Adipocyte (in vitro differentiated cells): ENCODE measurements around the gene CDK14.
A peak's percentile ranks its signal among the peaks of the same experiment; 100 is the strongest.
"Not testable (repeated sequence)": the region's sequence is repeated elsewhere in the genome, so short reads cannot be mapped to it uniquely, and the experiment has no call there.

ENCODE experiments used
- DNase-seq: peaks from one replicate; pipeline ENCODE4 v3.0.0-alpha.2; 2015; ENCODE audit warnings: low read depth
- H3K27me3 ChIP-seq: replicated peaks from 2 replicates; pipeline ENCODE4 v1.7.0; 2013; ENCODE audit warnings: mild to moderate bottlenecking, low read length, moderate library complexity; ENCODE audit not compliant: control insufficient read depth, insufficient read depth
- H3K36me3 ChIP-seq: 2 replicates; pipeline ENCODE4 v1.7.0; 2013; ENCODE audit warnings: low read length, mild to moderate bottlenecking, moderate library complexity; ENCODE audit not compliant: control insufficient read depth, insufficient read depth, severe bottlenecking
- H3K4me1 ChIP-seq: 2 replicates; pipeline ENCODE4 v1.7.0; 2013; ENCODE audit warnings: mild to moderate bottlenecking, low read length, moderate library complexity; ENCODE audit not compliant: control insufficient read depth, insufficient read depth
- H3K4me3 ChIP-seq: 2 replicates; pipeline ENCODE4 v1.7.0; 2013; ENCODE audit warnings: mild to moderate bottlenecking, low read length, moderate library complexity
- H3K9ac ChIP-seq: 2 replicates; pipeline ENCODE4 v1.7.0; 2013; ENCODE audit warnings: mild to moderate bottlenecking, low read length, moderate library complexity
- H3K9me3 ChIP-seq: 2 replicates; pipeline ENCODE4 v1.7.0; 2013; ENCODE audit warnings: mild to moderate bottlenecking, low read length, moderate library complexity; ENCODE audit not compliant: control insufficient read depth

CDK14 gene

DNA sequence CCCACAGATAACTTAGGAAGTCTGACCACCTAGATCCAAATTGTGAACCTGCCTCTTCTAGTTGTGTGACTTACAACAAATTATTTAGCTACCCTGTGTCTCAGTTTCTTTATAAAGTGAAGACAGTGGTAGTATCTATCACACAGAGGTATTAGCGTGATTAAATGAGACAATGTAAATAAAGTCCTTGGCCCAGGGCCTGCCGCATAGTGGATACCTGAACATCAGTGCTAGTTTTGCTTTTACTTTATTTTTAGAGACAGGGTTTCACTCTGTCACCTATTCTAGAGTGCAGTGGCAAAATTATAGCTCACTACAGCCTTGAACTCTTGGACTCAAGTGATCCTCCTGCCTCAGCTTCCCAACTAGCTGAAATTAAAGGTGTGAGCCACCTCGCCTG lies 177.1 kb downstream of the CDK14 start:
- H3K36me3 ChIP-seq, result no peaks in the 10 kb centered on the region
- H3K4me3 ChIP-seq, result no peak overlapping the region
- H3K9ac ChIP-seq, result no peak overlapping the region
- H3K27me3 ChIP-seq, result no peaks in the 10 kb centered on the region
- peaks cover 5% of the 10 kb centered on the region for H3K9me3 ChIP-seq
- DNase-seq, result no peak
- H3K4me1 ChIP-seq, result peaks cover 10% of the 10 kb centered on the region

- no peak overlapping the region for H3K9ac ChIP-seq
- no peak overlapping the region for H3K4me3 ChIP-seq
These were observed 178.6 kb downstream of the CDK14 start for GRCh38 chr7:90774706-90775105.

DNA sequence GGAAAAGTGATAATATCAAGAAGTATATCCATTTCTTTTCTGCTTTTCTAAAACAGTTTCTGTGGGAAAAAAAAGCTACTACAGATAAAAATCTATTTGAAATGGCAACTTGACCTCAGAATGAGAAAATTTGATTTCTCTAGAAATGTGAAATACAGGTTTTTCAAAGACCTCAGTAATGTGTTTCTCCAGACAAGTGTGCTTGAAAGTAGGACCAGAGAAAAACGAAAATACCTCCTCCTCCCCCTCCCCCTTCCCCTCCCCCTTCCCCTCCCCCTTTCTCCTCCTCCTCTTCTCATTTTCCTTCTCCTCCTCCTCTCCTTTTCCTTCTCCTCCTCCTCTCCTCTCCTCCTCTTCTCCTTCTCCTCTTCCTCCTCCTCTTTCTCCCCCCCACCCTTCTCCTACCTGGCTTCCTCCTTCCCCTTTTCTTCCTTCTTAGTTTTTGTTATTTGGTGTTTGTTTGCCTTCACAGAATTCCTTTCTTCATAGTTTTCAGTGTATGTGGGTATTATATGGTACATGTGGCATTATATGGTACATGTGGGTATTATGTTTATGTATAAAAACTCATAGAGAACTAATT lies 179.4 kb downstream of the CDK14 start:
- H3K4me3 ChIP-seq, result no peak overlapping the region
- no peaks in the 10 kb centered on the region for H3K36me3 ChIP-seq
- no peak for DNase-seq
- H3K4me1 ChIP-seq, result peaks cover 10% of the 10 kb centered on the region
- no peak overlapping the region for H3K9ac ChIP-seq
- H3K27me3 ChIP-seq, result no peaks in the 10 kb centered on the region
- peaks cover 5% of the 10 kb centered on the region for H3K9me3 ChIP-seq

More at GRCh38 chr7:90774706-90775105, 178.6 kb downstream of the CDK14 start:
- Histone ChIP-seq H3K36me3 (no peaks in the 10 kb centered on the region), H3K9me3 (peaks cover 5% of the 10 kb centered on the region), H3K4me1 (peaks cover 10% of the 10 kb centered on the region), H3K27me3 (no peaks in the 10 kb centered on the region)
- no peak for DNase-seq

GRCh38 chr7:90777041-90777440 lies 180.9 kb downstream of the CDK14 start:
- no peaks in the 10 kb centered on the region for H3K36me3 ChIP-seq
- H3K9ac ChIP-seq, result no peak overlapping the region
- H3K4me3 ChIP-seq, result no peak overlapping the region
- no peak for DNase-seq
- H3K9me3 ChIP-seq, result no peaks in the 10 kb centered on the region
- H3K4me1 ChIP-seq, result peaks cover 4% of the 10 kb centered on the region
- H3K27me3 ChIP-seq, result no peaks in the 10 kb centered on the region

- peaks cover 4% of the 10 kb centered on the region for H3K4me1 ChIP-seq
These were observed 181.3 kb downstream of the CDK14 start for GRCh38 chr7:90777465-90777864.

DNA sequence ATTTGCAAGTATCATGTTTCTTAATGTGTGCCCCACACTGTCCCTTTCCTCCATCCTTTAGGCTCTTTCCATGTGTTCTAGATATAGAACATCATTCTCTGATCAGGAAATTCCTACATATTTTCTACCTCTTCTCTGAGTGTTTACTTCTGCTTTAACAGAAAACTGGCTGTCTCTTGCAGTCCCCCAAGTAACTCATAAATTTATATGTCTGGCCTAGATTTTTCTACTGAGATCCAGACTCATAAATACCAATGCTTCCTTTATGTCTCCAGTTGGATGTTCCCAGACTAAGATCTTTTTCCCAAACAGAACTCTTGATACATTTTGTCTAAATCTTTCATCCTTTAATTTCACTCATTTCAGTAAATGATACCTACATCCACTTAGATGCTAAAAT lies 181.8 kb downstream of the CDK14 start:
- Histone ChIP-seq H3K4me1 (peaks cover 4% of the 10 kb centered on the region), H3K9me3 (no peaks in the 10 kb centered on the region), H3K9ac (no peak overlapping the region), H3K4me3 (no peak overlapping the region), H3K36me3 (no peaks in the 10 kb centered on the region), H3K27me3 (no peaks in the 10 kb centered on the region)
- no peak for DNase-seq

More at GRCh38 chr7:90777465-90777864, 181.3 kb downstream of the CDK14 start:
- Histone ChIP-seq H3K27me3 (no peaks in the 10 kb centered on the region), H3K9ac (no peak overlapping the region), H3K4me3 (no peak overlapping the region), H3K9me3 (no peaks in the 10 kb centered on the region), H3K36me3 (no peaks in the 10 kb centered on the region)
- DNase-seq, result no peak

DNA sequence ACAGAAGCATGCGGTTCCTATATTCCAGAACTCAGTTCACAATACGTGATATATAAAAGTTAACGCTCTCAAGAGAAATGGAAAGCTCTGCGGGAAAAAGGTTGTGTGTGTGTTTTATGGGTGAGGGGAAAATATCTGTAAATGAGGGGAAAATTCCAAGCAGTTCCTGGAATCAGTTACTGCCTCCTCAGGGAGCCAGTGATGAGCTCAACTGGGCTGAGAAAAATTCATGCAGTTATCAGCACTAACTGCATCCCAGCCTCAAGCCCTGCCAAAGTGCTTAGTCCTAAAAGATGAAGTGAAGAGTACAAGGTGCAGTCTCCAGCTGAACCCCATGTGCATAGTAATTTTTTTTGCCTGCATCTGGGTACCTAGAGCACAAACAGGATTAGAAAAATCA lies 191.9 kb downstream of the CDK14 start:
- Histone ChIP-seq H3K9me3 (no peaks in the 10 kb centered on the region), H3K9ac (peak overlapping the region; percentile 39), H3K4me1 (peaks cover 16% of the 10 kb centered on the region), H3K27me3 (no peaks in the 10 kb centered on the region), H3K4me3 (peak overlapping the region; percentile 69), H3K36me3 (peaks cover 3% of the 10 kb centered on the region)
- peak; percentile 7 for DNase-seq

DNA sequence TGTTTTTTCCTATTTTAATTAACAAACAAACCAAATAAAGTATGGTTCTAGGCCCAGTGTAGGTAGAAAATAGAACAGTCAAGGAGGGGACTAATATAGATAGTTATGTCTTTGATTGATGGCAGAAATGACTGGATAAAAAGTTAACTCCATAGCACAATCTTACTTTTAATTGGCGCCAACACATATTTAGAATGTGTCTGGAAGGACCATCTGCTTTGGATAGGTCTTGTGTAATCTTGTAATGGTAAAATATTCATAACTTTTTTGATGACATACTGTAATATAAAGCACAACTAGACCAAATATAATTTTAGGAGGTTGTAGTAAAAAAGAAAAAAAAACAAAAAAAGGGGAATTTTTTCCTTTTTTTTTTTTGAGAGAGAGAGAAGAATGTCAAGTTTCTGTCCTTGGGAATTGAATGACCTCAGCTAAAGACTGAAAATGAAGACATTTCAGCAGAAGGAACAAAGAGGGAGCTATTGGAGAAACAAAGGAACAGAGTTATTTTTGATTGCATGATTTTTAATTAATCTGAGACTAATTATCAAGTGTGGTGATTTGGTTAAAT lies 193.7 kb downstream of the CDK14 start:
- Histone ChIP-seq H3K4me1 (peaks cover 16% of the 10 kb centered on the region), H3K36me3 (peaks cover 3% of the 10 kb centered on the region), H3K9ac (no peak overlapping the region), H3K27me3 (no peaks in the 10 kb centered on the region), H3K9me3 (peaks cover 4% of the 10 kb centered on the region), H3K4me3 (no peak overlapping the region)
- no peak for DNase-seq

DNA sequence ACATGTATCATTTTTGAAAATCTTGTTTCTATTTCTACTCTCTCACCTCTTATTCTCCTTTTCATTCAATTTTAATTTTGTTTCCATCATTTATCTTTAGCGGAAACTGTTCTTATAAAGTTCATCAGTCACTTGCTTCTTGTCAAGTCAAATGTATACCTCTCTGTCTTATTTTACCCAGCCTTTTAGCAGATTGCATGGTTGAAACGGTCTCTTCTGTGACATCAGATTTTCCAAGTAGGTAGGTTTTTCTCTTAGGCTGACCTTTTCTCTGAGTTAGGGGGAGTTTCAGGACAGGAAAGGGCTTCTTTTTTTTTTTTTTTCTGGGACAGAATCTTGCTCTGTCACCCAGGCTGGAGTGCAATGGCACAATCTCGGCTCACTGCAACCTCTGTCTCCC lies 195.5 kb downstream of the CDK14 start:
- Histone ChIP-seq H3K36me3 (peaks cover 3% of the 10 kb centered on the region), H3K27me3 (no peaks in the 10 kb centered on the region), H3K4me3 (no peak overlapping the region), H3K9ac (no peak overlapping the region), H3K9me3 (peaks cover 4% of the 10 kb centered on the region), H3K4me1 (peaks cover 16% of the 10 kb centered on the region)
- no peak for DNase-seq

DNA sequence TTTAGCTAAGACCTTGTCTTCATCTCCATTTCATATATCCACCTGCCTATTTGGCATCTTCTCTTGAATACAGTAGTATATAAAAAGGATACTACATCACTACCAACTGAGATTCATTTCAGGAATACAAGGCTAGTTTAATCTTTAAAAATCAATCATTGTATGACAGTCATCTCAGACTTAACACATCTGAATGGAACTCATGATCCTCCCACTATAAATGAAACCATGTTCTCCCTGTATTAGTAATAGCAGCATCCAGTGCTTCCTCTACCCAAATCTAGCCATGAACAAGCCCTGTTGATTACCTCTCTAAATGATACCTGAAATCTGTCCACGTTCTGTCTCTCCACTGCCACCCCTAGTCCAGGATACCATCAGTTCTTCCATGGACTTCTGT lies 196.2 kb downstream of the CDK14 start:
- Histone ChIP-seq H3K36me3 (peaks cover 3% of the 10 kb centered on the region), H3K27me3 (no peaks in the 10 kb centered on the region), H3K4me1 (peaks cover 16% of the 10 kb centered on the region), H3K4me3 (no peak overlapping the region), H3K9ac (no peak overlapping the region), H3K9me3 (peaks cover 4% of the 10 kb centered on the region)
- no peak for DNase-seq

- DNase-seq, H3K27me3 ChIP-seq, H3K9me3 ChIP-seq, H3K9ac ChIP-seq, H3K4me3 ChIP-seq, H3K4me1 ChIP-seq, H3K36me3 ChIP-seq: not testable (repeated sequence)
These were observed 198.1 kb downstream of the CDK14 start for GRCh38 chr7:90794234-90794633.

GRCh38 chr7:90797596-90797995 lies 201.5 kb downstream of the CDK14 start:
- DNase-seq, result no peak
- H3K27me3 ChIP-seq, result no peaks in the 10 kb centered on the region
- no peak overlapping the region for H3K9ac ChIP-seq
- no peak overlapping the region for H3K4me3 ChIP-seq
- no peaks in the 10 kb centered on the region for H3K4me1 ChIP-seq
- peaks cover 4% of the 10 kb centered on the region for H3K9me3 ChIP-seq
- H3K36me3 ChIP-seq, result no peaks in the 10 kb centered on the region
